Measurements from ENCODE around the gene CNTLN. TPM values are rescaled to one million over a fixed set of nuclear protein-coding genes. Genes with fewer than 3 reads are reported as not detected.

The CNTLN gene
- total and polyA plus RNA-seq, 9 of the 15 experiments (the other 6 are each of a cell fraction or from before 2014, with no cell fraction given), result 0.08 TPM; not detected in 8

DNA sequence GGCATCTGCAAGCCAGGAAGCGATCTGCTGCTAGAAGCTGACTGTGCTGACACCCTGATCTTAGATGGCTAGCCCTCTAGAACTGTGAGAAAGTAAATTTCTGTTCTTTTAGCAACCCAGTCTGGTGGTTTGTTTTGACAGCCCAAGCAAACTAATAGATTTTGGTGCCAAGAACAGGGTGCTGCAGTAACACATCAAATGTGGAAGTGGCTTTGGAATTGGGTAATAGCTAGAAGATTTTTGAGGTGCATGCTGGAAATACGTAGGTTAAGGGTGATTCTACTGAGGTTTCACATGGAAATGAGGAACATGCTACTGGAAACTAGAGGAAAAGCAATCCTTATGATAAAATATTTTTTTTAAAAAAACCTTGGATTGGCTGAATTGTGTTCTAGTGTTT is 290.5 kb downstream of the CNTLN start (continued):
- TF ChIP-seq, protein P1, sequence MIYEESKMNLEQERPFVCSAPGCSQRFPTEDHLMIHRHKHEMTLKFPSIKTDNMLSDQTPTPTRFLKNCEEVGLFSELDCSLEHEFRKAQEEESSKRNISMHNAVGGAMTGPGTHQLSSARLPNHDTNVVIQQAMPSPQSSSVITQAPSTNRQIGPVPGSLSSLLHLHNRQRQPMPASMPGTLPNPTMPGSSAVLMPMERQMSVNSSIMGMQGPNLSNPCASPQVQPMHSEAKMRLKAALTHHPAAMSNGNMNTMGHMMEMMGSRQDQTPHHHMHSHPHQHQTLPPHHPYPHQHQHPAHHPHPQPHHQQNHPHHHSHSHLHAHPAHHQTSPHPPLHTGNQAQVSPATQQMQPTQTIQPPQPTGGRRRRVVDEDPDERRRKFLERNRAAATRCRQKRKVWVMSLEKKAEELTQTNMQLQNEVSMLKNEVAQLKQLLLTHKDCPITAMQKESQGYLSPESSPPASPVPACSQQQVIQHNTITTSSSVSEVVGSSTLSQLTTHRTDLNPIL (CRISPR knock-in tag; IDR thresholded peaks at IDR 0.05), result no peak
- TF ChIP-seq PTTG1 (tag; IDR thresholded peaks at IDR 0.05; ENCODE audit: low read depth), result no peak
- TF ChIP-seq GTF2E2 (tag; IDR thresholded peaks at IDR 0.05), result no peak
- TF ChIP-seq, protein P2, sequence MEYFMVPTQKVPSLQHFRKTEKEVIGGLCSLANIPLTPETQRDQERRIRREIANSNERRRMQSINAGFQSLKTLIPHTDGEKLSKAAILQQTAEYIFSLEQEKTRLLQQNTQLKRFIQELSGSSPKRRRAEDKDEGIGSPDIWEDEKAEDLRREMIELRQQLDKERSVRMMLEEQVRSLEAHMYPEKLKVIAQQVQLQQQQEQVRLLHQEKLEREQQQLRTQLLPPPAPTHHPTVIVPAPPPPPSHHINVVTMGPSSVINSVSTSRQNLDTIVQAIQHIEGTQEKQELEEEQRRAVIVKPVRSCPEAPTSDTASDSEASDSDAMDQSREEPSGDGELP (CRISPR knock-in tag; IDR thresholded peaks at IDR 0.05; ENCODE audit: borderline replicate concordance), result no peak
- no peak for TF ChIP-seq KLF10 (CRISPR knock-in tag; IDR thresholded peaks at IDR 0.05)

DNA sequence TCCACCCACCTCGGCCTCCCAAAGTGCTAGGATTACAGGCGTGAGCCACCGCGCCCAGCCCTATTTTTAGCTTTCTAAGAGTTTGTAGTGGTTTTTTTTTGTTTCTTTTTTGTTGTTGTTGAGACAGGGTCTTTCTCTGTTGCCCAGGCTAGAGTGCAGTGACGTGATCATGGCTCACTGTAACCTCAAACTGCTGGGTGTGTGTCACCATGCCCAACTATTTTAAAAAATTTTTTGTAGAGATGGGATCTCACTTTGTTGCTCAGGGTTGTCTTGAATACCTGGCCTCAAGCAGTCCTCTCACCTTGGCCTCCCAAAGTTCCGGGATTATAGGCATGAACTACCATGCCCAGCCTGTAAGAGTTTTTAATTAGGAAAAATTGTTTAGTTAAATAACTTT is 298.7 kb downstream of the CNTLN start:
- Histone ChIP-seq H3K27me3 (ENCODE audit: control insufficient read depth in 2 of 2, insufficient read depth in 2 of 2, low read length in 2 of 2) (no peaks in the 10 kb centered on the region), H3K9me1 (ENCODE audit: control insufficient read depth, insufficient read depth, low read length) (no peaks in the 10 kb centered on the region), H3K4me3 (no peak overlapping the region), H3K9ac (ENCODE audit: insufficient read depth in 1 of 2, low read depth in 2 of 2, low read length in 2 of 2) (no peak overlapping the region), H2AFZ (ENCODE audit: low read depth, low read length) (no peak overlapping the region), H3K36me3 (ENCODE audit: control insufficient read depth, insufficient read depth, low read length) (no peaks in the 10 kb centered on the region), H3K4me1 (replicated peaks in 1 of 2; ENCODE audit: control insufficient read depth in 2 of 2, insufficient read depth in 2 of 2, low read length in 2 of 2) (no peaks in the 10 kb centered on the region), H3K27ac (ENCODE audit: extremely low read depth, low read depth, low read length) (no peak overlapping the region), H3K9me3 (replicated peaks; ENCODE audit: control insufficient read depth, insufficient read depth, low read depth, low read length) (no peaks in the 10 kb centered on the region; the same call in 1 of the 2 replicates), H4K20me1 (replicated peaks; ENCODE audit: control insufficient read depth, insufficient read depth, low read length) (no peaks in the 10 kb centered on the region), H3K4me2 (ENCODE audit: insufficient read depth, low read length) (no peak overlapping the region), H3K79me2 (ENCODE audit: control insufficient read depth, insufficient read depth, low read length) (no peaks in the 10 kb centered on the region)
- WGBS (ENCODE audit: insufficient coverage, low coverage, missing lambda C conversion rate), result 0% methylated on average over 5 of the region's 6 CpGs
- BruUV-seq (replicated peaks), result no TSS peak
- in situ Hi-C loops (cut with MboI) (no loop called here), intact Hi-C loops (cut with micrococcal nuclease) (no loop called here)
- DNase-seq (ENCODE audit: extremely low read depth in 1 of 4, low spot score in 3 of 4) (no peak), ATAC-seq (no peak), FAIRE-seq (no peak)
- ChIA-PET CTCF (ENCODE audit: low intra/inter-chr PET ratio) (no interaction called here), POLR2A (no interaction called here)
- no peak for TF ChIP-seq COPS2 (conservative IDR thresholded peaks at IDR 0.05)
- no peak for TF ChIP-seq BACH1 (tag; IDR thresholded peaks at IDR 0.05)
- no peak for TF ChIP-seq ZNF707 (CRISPR knock-in tag; conservative IDR thresholded peaks at IDR 0.05)
- no peak for TF ChIP-seq RBM14 (IDR thresholded peaks at IDR 0.05; ENCODE audit: borderline replicate concordance, insufficient read depth, low read depth, low read length)
- TF ChIP-seq, protein P3, sequence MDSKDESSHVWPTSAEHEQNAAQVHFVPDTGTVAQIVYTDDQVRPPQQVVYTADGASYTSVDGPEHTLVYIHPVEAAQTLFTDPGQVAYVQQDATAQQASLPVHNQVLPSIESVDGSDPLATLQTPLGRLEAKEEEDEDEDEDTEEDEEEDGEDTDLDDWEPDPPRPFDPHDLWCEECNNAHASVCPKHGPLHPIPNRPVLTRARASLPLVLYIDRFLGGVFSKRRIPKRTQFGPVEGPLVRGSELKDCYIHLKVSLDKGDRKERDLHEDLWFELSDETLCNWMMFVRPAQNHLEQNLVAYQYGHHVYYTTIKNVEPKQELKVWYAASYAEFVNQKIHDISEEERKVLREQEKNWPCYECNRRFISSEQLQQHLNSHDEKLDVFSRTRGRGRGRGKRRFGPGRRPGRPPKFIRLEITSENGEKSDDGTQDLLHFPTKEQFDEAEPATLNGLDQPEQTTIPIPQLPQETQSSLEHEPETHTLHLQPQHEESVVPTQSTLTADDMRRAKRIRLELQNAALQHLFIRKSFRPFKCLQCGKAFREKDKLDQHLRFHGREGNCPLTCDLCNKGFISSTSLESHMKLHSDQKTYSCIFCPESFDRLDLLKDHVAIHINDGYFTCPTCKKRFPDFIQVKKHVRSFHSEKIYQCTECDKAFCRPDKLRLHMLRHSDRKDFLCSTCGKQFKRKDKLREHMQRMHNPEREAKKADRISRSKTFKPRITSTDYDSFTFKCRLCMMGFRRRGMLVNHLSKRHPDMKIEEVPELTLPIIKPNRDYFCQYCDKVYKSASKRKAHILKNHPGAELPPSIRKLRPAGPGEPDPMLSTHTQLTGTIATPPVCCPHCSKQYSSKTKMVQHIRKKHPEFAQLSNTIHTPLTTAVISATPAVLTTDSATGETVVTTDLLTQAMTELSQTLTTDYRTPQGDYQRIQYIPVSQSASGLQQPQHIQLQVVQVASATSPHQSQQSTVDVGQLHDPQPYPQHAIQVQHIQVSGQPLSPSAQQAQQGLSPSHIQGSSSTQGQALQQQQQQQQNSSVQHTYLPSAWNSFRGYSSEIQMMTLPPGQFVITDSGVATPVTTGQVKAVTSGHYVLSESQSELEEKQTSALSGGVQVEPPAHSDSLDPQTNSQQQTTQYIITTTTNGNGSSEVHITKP (IDR thresholded peaks at IDR 0.05; ENCODE audit: partially characterized antibody), result no peak
- no peak for TF ChIP-seq ZFP36 (IDR thresholded peaks at IDR 0.05; ENCODE audit: low read depth, low read length, partially characterized antibody)
- no peak for TF ChIP-seq LCOR (CRISPR knock-in tag; IDR thresholded peaks at IDR 0.05)
- TF ChIP-seq KLF6 (CRISPR knock-in tag; IDR thresholded peaks at IDR 0.05; ENCODE audit: borderline replicate concordance), result no peak
